HG02588 (cell line): ENCODE data around the gene CAPRIN1.
A peak's percentile ranks its signal among the peaks of the same experiment; 100 is the strongest.
"Not testable (repeated sequence)": the region's sequence is repeated elsewhere in the genome, so short reads cannot be mapped to it uniquely, and the experiment has no call there.

Source experiments
- ATAC-seq: cut with Tn5 transposase; IDR thresholded peaks from one replicate; pipeline ENCODE4 v1.9.1; 2021; ENCODE audit warnings: mild to moderate bottlenecking, moderate library complexity; ENCODE audit not compliant: unreplicated experiment

CAPRIN1 gene

DNA sequence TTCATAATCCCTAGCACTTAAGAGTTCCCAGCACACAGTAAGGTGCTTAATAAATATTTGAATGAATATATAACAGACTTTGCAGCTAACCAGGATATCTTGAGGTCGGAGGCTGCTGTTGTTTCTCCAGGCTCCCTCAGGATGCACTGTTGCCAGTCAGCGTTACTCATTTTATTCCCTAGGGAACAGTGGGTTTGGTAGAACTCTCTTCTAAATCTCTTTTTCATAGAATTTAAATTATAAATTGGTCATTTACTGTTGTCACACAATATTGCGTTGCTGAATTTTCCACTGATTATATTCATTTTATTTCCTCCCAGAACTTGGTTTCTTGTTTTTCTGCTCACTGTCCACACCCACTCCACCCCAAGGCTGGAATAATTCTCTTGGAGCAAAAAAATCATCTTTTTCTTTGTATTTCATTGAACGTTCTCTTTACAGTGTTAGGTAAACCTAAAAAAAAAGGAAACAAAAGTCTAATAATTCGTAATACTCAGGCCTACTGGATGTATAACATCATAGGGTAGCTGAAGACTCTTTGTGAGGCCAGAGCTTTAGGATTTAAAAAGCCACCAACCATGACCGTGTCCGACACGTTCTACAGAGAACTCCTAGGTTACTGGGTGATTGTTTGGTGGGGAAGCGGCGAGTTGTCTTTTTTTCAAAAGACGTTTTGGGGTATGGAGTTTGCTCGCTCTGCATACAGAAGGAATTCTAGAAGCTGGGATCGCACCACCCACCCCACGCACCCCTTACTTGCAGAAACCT lies 766 bp upstream of the CAPRIN1 start:
- no peak for ATAC-seq

DNA sequence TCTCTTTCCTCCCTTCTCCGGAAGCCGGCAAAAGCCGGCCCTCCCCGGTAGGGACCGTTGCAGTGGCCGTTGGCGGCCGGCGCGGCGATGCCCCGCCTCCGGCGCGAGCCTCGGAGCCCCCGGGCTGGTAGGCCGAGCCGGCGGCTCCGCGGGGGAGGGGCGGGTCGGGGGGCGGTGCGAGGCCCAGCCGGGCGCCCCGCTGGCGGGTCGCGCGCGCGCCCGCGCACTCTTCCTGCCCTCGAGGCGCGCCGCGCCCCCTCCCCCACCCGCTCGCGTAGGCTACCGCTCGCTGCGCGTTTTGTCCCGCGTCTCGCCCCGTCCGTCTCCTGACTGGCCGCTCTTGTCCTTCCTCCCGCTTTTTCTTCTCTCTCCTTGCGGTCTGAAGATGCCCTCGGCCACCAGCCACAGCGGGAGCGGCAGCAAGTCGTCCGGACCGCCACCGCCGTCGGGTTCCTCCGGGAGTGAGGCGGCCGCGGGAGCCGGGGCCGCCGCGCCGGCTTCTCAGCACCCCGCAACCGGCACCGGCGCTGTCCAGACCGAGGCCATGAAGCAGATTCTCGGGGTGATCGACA lies 591 bp downstream of the CAPRIN1 start:
- ATAC-seq: peak; percentile 61

DNA sequence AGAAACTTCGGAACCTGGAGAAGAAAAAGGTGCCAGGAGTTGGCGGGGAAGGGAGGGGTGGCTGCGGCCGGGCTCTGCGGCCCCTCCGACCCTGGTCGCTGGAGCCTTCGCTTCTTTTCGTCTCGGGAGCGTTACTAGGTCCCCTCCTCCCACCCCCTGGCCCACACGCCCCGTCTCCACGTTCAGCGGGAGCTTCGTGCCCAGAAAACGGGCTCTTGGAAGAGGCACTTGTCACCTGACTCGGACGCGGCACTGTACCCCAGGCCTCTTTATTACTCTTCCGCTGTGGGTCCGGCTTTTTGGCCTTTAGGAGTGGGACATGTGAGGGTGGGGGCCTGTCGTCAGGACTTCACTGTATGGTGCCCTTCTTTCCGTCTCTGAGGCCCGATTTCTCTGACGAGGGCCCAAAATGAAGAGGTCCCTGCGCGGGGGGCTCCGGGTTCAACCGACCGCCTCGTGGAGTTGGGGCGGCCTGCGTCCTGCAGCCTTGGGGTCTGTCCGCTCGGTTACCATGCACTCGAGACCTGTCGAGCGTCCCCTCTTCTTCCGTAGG lies 1.2 kb downstream of the CAPRIN1 start:
- ATAC-seq: no peak

DNA sequence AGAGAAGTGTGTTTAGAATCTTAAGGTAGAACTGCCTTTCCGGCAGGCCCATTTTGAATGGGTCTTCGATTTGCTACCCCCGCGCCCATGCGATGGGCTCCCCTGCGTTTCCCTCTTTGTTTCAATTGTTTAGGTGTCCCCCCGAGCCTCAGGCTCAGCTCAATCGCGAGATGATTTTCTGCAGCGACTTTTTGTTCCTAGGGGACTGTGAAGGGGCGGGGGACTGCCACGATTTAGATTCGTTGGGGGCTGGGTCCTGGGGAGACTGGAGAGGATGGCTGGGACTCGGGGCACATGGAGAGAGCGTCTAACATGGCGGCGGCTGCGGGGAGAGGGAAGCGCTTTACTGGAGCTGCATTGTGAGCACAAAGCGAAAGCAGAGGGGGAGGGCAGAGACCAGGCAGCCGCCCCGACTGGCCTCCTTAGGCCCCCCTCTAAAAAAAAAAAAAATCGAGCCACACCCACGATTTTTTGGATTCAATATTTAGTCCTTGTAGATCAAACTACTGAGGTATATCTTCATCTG lies 1.7 kb downstream of the CAPRIN1 start:
- peak; percentile 28 for ATAC-seq

DNA sequence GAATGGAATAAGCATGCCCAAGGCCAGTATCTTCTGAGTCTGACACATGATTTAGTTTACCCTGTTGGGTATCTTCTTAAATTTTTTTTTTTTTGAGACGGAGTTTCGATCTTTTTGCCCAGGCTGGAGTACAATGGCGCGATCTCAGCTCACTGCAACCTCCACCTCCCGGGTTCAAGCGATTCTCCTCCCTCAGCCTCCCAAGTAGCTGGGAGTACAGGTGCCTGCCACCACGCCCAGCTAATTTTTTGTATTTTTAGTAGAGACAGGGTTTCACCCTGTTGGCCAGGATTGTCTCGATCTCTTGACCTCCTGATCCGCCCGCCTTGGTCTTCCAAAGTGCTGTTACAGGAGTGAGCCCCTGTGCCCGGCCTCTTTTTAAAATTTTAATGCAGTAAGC lies 2.8 kb downstream of the CAPRIN1 start:
- ATAC-seq: not testable (repeated sequence)

DNA sequence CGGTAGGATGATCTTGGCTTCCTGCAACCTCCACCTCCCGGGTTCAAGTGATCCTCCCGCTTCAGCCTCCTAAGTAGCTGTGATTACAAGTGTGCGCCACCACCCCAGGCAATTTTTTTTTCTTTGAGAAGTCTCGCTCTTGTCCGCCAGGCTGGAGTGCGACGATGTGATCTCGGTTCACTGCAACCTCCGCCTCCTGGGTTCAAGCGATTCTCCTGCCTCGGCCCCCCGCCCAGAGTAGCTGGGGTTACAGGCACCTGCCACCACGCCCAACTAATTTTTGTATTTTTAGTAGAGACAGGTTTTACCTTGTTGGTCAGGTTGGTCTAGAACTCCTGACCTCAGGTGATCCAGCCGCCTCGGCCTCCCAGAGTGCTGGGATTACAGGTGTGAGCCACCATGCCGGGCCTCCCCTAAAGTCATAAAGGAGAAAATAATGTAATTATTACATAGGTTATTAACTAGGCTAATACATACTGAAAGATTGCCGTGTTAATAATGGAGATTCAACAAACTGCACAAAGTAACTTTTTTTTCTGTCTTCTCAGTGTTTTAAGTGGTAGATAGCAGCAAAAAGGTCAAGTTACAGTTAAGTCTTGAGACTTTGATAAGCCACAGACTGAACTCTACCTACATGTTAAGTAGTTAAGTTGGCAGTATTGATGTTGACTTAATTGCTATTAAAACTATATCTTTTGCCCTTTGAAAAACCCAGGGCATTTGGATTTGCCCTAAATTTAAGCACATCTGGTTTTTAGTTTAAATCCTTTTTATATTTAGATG lies 3.9 kb downstream of the CAPRIN1 start:
- no peak for ATAC-seq

DNA sequence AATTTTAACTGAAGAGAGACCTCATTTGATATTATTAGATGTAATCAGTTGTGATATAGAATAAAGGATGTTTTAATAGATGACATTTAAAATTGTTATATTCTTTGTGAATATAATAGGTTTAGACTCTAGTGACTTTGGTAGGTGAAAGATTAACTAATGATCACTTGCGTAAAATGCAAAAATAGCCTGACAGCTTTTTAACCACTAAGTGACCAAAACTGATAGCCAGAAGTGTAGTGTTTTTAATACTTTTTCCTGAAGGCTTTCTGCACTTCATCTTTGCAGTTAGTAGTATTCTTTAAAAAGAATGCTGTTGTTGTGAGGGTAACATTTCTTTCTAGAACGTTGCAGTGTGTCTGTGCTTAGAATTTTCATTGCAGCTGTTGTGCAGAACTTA lies 5.1 kb downstream of the CAPRIN1 start:
- no peak for ATAC-seq

DNA sequence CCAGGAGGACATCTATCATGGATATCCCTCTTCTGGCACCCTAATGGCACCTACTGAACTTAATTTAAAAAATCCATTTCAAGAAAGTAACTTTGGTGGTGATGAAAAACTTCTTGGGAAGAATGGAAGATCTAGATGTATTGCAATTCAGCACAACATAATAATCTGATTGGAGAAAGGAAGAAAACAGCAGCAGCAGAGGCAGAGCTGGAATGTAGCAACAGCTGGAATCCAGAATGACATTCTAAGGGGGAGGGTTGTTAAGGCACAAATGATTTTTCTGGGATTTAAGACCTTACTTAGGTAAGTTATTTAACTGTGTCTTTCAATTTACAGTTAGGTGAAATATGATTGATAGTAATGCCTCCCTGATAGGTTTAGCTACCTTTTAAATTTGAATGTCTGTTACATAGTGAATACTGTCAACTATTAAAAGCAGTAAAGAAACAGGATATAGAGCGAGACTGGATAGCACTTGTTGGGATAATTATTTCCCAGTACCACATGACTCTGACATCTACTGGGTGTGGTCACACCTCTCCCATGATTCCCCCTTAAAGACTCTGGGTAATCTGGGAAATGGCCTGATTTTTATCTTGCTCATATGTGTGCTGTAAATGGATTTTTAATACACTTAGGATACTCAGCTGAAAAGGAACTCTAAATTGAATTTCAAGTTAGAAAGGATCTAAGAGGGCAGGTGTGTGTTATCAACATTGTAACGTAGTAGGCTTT lies 11.7 kb downstream of the CAPRIN1 start:
- no peak for ATAC-seq

DNA sequence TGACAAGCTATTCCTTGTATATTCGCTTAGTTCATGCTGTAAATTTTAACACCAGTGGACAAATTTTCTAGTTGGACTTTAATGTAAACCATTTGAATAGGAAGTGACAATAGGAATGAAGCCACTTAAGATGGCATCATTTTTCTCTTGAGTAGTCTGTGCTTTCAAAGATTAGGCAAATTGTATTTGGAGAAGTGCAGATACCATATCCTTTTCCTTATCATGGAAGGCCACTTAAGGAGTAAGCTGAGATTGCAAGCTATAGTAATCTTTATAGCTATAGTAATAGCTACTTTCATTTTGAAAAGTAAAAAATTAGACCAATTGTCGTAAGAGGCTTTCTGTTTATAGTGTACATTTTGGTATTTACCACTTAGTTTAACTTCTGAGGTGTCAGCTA lies 12.8 kb downstream of the CAPRIN1 start:
- ATAC-seq: no peak

DNA sequence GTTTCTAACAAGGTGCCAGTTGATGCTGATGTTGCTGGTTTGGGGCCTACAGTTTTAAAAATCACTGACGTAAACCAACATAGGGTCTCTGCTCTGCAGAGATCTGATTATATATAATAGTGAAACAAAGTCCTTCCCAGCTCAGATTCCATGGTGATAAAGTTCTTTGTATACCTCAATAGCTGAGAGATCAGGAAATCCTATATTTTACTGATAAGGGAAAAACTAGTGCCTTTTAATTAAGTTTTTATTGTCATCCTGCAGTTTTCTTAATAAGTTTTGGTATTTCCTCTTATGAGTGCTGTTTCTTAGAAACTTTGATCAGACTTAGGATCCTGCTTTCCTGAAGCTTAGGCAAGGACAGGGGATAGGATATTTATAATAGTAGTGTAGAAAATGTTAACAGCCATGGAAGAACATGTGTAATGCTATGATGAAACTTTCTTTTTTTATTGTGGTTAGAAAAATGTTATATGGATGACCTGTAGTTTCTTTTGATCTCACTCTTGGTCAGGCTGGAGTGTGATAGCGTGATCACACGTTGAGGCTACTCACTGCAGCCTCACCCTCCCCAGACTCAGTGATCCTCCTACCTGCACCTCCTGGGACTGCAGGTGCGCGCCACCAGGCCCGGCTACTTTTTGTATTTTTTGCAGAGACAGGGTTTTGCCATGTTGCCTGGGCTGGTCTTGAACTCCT lies 14.1 kb downstream of the CAPRIN1 start:
- ATAC-seq: no peak

DNA sequence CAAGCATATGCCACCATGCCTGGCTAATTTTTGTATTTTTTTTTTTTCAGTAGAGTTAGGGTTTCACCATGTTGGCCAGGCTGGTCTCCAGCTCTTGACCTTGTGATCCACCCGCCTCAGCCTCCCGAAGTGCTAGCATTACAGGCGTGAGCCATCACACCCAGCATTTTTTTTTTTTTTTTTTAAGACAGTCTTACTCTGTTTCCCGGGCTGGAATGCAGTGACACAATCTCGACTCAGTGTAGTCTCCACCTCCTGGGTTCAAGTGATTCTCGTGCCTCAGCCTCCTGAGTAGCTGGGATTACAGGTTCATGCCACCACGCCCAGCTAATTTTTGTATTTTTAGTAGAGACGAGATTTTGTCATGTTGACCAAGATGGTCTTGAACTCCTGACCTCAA lies 15.2 kb downstream of the CAPRIN1 start:
- ATAC-seq: not testable (repeated sequence)

DNA sequence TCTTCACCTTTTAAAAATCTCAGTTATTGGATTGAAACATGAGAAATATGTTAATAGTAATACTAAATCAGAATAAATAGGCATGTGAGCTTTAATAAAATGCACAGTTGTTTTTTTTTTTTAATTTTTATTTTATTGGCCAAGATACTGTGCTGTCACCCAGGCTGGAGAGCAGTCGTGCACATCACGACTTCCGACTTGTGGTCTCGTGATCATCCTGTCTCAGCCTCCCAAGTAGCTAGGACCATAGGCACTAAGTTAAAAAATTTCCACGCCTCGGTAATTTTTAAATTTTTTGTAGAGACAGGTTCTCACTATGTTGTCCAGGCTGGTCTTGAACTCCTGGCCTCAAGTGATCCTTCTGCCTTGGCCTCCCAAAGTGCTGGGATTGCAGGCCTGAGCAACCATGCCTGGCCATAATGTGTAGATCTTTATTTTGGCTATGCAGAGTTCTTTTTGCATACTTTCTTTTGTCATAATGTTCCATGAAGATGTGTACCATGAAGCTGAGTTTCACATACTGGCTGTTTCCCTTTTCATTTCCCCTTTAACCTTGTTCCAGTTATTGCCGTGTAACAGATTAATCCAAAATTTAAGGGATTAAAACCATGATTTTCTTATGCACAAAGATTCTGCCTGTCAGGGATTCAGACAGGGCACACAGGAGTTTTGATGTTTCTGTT lies 16.0 kb downstream of the CAPRIN1 start:
- ATAC-seq: no peak

DNA sequence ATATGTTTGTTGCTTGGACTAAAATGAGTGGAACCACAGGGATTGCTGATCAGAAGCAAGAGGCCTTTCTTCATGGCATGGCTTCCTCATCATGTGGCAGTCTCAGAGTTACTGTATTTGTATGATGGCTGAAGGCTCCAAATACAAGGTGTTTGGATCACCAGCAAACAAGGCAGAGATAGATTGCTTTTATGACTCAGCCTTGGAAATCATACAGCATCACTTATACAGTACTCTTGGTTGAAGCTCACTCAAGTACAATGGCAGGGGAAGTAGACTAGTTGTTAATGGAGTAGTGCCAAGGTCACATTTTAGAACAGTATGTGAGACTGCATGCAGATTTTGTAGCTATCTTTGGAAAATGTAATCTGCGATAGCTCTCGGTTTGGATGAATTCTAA lies 16.6 kb downstream of the CAPRIN1 start:
- ATAC-seq: no peak

DNA sequence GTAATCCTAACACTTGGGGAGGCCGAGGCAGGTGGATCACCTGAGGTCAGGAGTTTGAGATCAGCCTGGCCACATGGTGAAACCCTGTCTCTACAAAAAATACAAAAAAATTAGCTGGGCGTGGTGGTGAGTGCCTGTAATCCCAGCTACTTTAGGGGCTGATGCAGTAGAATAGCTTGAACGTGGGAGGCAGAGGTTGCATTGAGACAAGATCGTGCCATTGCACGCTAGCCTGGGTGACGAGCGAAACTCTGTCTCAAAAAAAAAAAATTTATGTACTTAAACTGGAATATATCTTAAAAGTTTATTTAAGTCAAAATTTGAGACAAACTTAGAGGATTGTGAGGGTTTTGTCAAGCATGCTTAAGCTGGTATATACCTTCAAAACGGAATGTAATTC lies 19.8 kb downstream of the CAPRIN1 start:
- ATAC-seq: not testable (repeated sequence)

DNA sequence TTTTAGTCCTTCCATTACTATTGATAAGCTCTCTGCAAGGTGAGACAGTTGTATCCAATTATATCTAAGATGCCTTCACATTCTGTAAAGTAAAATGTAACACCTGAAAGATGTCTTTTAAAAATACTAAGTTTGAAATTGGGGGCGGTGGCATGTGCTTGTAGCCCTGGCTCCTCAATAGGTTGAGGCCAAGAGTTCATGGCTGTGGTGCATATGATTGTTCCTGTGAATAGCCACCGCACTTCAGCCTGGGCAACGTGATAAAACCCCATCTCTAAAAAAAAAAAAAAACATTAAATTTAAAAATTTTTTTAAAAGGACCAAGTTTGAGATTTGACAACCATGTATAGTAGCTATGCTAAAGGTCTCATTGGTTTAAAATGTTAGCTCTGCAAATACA lies 20.5 kb downstream of the CAPRIN1 start:
- ATAC-seq: no peak

DNA sequence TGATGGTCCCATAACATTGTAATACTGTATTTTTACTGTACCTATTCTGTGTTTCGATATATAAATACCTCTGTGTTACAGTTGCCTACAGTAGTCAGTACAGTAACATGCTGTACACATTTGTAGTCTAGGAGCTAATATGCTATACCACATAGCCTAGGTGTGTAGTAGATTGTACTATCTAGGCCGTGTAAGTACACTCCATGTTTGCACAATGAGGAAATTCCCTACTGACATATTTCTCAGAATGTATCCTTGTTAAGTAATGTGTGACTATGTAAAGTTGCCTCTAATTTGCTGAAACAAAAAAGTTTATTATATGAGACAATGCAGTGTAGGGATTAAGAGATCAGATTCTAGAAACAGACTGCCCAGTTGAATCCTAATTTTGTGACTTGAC lies 21.3 kb downstream of the CAPRIN1 start:
- no peak for ATAC-seq

DNA sequence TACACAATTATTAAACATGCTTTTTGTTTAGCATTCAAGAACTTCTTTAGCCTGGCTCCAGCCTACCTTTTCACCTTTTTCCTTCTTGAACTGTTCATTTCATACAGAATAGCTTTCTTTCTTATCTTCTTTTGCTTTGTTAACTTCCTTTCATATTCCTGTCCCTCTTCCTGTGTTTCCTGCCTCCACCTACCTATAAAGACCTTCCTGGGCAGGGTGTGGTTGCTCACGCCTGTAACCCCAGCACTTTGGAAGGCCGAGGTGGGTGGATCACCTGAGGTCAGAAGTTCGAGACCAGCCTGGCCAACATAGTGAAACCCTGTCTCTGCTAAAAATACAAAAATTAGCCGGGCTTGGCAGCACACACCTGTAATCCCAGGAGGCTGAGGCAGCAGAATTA lies 22.9 kb downstream of the CAPRIN1 start:
- no peak for ATAC-seq

DNA sequence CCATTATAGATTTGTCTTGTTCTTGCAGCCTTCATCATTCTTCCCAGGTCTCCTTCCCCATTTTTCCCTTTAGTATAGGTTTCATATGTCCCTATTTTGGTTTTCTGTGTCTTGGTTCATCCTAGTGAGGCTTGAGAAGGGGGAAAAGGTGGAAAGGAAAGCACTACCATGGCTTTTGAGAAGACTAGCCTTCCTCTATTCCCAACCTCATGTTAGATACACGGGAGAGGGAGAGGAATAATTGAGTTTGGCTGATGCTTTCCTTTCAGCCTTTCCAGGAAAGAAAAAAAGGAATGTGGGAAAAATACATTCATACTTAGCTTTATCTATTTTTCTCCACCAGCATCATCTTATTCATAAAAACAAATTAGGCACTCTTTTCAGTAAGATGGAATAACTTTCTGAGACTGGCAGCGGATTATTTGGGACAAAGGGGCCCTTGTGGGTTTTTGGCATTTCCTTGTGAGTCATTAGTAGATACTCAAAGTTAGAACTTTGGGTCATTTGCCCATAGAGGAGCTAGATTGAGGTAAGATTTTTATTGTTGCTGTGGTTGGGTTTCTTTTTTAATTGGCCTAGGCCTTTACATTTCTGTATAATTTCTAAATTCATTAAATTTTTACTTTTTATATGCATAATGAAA lies 23.8 kb downstream of the CAPRIN1 start:
- ATAC-seq: no peak

DNA sequence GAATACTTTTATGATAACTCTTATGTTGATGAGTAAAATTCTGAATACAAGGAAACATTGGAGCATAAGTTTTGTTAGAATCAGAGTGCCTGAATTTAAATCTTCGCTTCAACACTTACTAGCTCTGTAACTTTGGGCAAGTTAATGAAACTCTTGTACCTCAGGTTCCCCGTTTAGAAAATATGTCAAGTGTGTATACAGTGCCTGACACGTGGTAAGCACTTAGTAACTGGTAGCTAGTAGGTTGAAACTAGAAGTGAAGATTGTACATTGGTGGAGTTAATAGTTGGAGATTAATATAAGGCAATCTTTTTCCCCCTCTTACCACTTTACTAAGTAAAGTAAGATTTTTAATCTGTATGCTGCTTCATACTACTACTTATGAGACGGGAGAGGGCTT lies 29.1 kb downstream of the CAPRIN1 start:
- ATAC-seq: no peak
